ENCODE measurements around the gene SIMC1. TPM values are rescaled to one million over a fixed set of nuclear protein-coding genes. Genes with fewer than 3 reads are reported as not detected.

The SIMC1 gene
- total RNA-seq, 2 donors from 2014 or later = 23.2 to 25.5 TPM

- Mint-ChIP-seq H3K9me3 (no peaks in the 10 kb centered on the region), H3K36me3 (ENCODE audit: insufficient read depth in 2 of 2) (no peaks in the 10 kb centered on the region), H3K4me3 (no peak overlapping the region), H3K27me3 (ENCODE audit: low read depth) (no peaks in the 10 kb centered on the region), H3K4me1 (ENCODE audit: low read depth) (no peaks in the 10 kb centered on the region), H3K27ac (peak overlapping the region; percentile 74)
- no peak for ATAC-seq (replicated peaks in 1 of 2)
- DNase-seq = no peak
These were observed 104.7 kb downstream of the SIMC1 start for GRCh38 chr5:176342766-176343458.

DNA sequence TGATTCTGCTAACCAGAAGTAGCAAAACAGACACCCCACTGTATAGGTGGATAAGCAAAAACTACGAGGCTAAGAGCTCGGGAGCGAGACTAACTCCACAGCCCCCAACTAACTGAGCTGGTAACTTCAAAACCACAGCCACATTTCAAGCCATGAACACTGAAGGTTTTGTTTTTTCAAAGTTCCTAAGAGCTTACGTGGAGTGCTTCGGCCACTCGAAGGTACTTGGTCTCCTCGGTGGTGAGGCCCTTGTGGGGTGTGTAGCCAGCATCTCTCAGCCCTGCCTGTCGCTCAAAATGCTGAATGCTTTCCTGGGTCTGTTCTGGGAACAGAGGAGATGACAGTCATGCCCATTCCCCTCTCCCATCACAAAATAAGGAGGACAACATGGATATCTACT, 112.2 kb downstream of the SIMC1 start:
- Mint-ChIP-seq H3K27me3 (ENCODE audit: low read depth) (no peaks in the 10 kb centered on the region), H3K36me3 (ENCODE audit: insufficient read depth in 2 of 2) (peaks cover 4 to 23% of the 10 kb centered on the region in 2 donors), H3K4me3 (no peak overlapping the region), H3K9me3 (no peaks in the 10 kb centered on the region), H3K4me1 (ENCODE audit: low read depth) (peaks cover 8% of the 10 kb centered on the region), H3K27ac (peak overlapping the region; percentile 52)
- no peak for DNase-seq
- no peak for ATAC-seq (replicated peaks in 1 of 2)

DNA sequence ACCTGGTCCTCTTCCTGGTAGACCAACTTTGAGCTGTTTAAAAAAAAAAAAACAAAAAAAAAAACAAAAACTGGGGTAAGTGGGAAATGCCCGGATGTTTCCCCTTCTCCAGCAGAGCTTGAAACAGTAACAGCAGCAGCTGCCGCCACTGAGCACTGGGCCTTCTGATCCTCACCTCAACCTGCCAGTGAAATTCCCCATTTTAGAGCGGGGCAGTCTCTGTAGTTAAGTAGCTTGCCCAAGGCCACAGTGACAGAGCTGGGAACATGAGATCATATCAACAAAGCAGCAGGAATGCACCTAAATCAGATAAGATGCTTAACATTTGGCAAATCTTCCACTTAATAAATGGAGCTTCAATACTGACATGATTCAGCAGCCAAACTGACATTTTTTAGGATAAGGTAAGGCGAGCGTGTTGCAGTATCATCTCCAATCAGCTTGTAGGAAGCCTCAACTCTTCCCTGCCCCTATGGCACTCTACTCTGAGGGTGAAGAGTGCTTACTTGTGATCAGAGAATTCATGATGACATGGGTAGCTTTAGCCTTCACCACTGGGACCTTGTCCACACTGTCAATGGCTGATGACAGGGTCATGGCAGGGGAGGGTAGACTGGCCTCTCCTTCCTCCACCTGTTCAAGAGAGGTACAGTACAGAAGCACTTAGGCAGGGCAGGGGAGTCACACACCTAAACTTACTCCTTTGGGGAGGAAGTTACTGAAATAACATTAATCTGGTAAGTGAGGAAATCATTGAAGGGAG, 114.1 kb downstream of the SIMC1 start:
- no peak for ATAC-seq (replicated peaks in 1 of 2)
- no peak for DNase-seq
- Mint-ChIP-seq H3K27ac (peak overlapping the region; percentile 75), H3K4me1 (ENCODE audit: low read depth) (peaks cover 13% of the 10 kb centered on the region), H3K27me3 (ENCODE audit: low read depth) (no peaks in the 10 kb centered on the region), H3K36me3 (ENCODE audit: insufficient read depth in 2 of 2) (peaks cover 4 to 26% of the 10 kb centered on the region in 2 donors), H3K9me3 (no peaks in the 10 kb centered on the region), H3K4me3 (no peak overlapping the region)

- DNase-seq = no peak
- Mint-ChIP-seq H3K36me3 (ENCODE audit: insufficient read depth in 2 of 2) (peaks cover 7 to 37% of the 10 kb centered on the region in 2 donors), H3K4me3 (no peak overlapping the region), H3K4me1 (ENCODE audit: low read depth) (peaks cover 25% of the 10 kb centered on the region), H3K9me3 (no peaks in the 10 kb centered on the region), H3K27me3 (ENCODE audit: low read depth) (no peaks in the 10 kb centered on the region), H3K27ac (no peak overlapping the region)
- no peak for ATAC-seq (replicated peaks in 1 of 2)
These were observed 115.3 kb downstream of the SIMC1 start for GRCh38 chr5:176353533-176353932.

DNA sequence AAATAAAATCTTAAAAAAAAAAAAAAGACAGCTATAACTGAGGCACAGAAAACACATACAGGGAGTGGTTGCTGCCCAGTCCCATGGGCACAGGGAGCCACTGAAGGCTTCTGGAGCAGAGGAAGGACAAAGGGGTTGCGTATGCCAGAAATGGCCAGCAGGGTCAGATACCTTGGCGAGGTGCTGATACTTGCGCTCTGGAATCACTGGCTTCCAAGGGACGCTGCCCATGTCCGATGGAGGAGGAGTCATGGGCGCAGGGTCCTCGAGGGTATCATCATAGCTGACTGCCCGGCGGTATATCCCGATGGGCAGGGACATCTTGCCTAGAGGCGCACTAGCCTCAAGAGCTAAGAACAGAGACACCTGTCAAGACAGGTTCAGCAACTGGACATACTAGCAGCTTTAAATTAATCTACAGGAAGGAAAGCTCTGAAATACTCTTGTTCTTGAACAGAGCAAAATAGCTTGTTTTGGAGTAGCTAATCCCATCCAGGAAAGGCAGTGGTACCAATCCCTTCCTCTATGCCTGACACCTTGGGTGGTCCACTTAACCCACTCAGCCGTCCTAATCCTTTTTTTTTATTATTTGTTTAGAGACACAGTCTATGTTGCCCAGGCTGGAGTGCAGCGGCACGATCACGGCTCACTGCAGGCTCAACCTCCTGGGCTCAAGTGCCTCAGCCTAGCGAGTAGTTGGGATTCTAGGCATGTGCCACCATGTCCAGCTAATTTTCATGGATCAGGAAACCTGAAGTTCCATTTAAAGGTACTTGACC, 117.4 kb downstream of the SIMC1 start:
- peaks cover 6 to 30% of the 10 kb centered on the region in 2 donors for H3K36me3 Mint-ChIP-seq (ENCODE audit: insufficient read depth in 2 of 2)
- no peak overlapping the region for H3K27ac Mint-ChIP-seq
- H3K9me3 Mint-ChIP-seq = no peaks in the 10 kb centered on the region
- ATAC-seq (replicated peaks in 1 of 2) (no peak), DNase-seq (no peak)
- H3K4me3 Mint-ChIP-seq = no peak overlapping the region
- no peaks in the 10 kb centered on the region for H3K27me3 Mint-ChIP-seq (ENCODE audit: low read depth)
- peaks cover 39% of the 10 kb centered on the region for H3K4me1 Mint-ChIP-seq (ENCODE audit: low read depth)

DNA sequence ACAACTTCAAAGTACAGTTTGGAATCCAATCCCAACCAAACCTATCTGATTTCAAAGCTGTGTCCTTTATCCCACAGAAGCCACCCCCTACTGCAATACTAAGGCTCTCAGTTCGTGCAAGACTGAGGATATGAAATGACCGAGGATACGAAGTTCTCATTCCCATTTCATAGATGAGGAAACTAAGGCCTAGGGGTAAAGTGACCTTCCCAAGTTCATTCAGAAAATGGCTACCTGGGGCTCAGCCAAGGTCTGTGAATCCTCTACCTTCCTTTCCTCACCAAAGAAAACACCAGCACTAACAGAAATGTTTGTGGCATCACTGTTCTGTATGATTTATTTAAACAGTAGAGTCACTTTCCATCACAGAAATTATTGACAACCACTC, 117.9 kb downstream of the SIMC1 start:
- H3K4me3 Mint-ChIP-seq = no peak overlapping the region
- H3K27me3 Mint-ChIP-seq (ENCODE audit: low read depth) = no peaks in the 10 kb centered on the region
- peaks cover 39% of the 10 kb centered on the region for H3K4me1 Mint-ChIP-seq (ENCODE audit: low read depth)
- no peak for DNase-seq
- no peaks in the 10 kb centered on the region for H3K9me3 Mint-ChIP-seq
- no peak for ATAC-seq (replicated peaks in 1 of 2)
- peaks cover 6 to 28% of the 10 kb centered on the region in 2 donors for H3K36me3 Mint-ChIP-seq (ENCODE audit: insufficient read depth in 2 of 2)
- H3K27ac Mint-ChIP-seq = peak overlapping the region; percentile 32

GRCh38 chr5:176359658-176360057, 121.4 kb downstream of the SIMC1 start:
- Mint-ChIP-seq H3K9me3 (no peaks in the 10 kb centered on the region), H3K4me1 (ENCODE audit: low read depth) (peaks cover 51% of the 10 kb centered on the region), H3K4me3 (peak overlapping the region; percentile 76 to 78), H3K27me3 (ENCODE audit: low read depth) (no peaks in the 10 kb centered on the region), H3K36me3 (ENCODE audit: insufficient read depth in 2 of 2) (peaks cover 4 to 18% of the 10 kb centered on the region in 2 donors), H3K27ac (peak overlapping the region; percentile 77)
- ATAC-seq (replicated peaks in 1 of 2) (no peak), DNase-seq (no peak)

- ATAC-seq (replicated peaks in 1 of 2) (no peak), DNase-seq (peak in 1 of 2 donors; percentile 27)
- peaks cover 52% of the 10 kb centered on the region for H3K4me1 Mint-ChIP-seq (ENCODE audit: low read depth)
- H3K9me3 Mint-ChIP-seq = no peaks in the 10 kb centered on the region
- peaks cover 4 to 18% of the 10 kb centered on the region in 2 donors for H3K36me3 Mint-ChIP-seq (ENCODE audit: insufficient read depth in 2 of 2)
- H3K27me3 Mint-ChIP-seq (ENCODE audit: low read depth) = no peaks in the 10 kb centered on the region
- H3K4me3 Mint-ChIP-seq = peak overlapping the region; percentile 92 to 99
- H3K27ac Mint-ChIP-seq = peak overlapping the region; percentile 95
These were observed 122.7 kb downstream of the SIMC1 start for GRCh38 chr5:176360894-176361436.

DNA sequence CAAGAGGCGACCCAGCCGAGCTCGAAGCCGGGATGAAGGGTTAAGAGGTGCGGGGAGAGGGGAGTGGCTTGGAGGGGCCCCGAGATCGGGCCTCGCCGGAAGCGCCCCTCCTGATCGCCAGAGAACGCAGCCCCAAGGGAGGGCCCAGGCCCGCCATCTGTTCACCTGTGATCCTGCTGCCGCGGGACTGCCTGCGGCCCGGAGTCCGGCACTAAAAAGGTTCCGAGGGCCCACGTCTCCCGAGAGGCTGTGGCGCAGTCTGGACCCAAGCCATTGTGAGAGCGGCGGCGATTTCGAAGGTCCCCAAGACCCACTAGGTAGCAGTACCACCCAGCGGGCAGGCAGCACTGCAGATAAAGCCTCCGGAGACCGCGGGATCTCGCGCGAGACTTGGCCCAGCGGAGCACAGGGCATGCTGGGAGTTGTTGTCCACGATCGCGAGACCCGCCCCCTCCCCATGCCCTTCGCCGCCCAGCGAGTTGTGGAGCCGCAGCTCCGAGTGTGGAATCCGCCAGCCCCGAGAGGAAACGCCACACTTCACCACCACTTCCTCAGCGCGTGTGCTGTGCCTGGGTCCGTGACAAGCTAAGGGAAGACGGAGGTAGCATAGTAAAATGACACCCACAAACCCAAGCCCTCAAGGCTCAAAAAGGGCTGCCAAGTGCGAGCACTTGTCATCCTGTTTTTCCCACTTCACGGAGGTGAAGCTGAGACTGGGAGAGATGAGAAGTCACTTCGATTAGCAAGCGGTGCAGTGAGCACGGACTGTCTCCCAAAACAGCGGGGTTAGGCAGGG, 123.4 kb downstream of the SIMC1 start, which contains the start of gene KIAA1191:
KIAA1191 (minus strand) TSS at position 328 of the 796 bp plus-strand sequence. CDS start 2,256 bp downstream, outside the sequence.
- peak within 1 kb of the TSS; percentile 95 for H3K27ac Mint-ChIP-seq
- peak within 1 kb of the TSS; percentile 92 to 99 for H3K4me3 Mint-ChIP-seq
- DNase-seq (peak; percentile 94 to 96), ATAC-seq (replicated peaks in 1 of 2) (peak; percentile 91 to 92)
- H3K36me3 Mint-ChIP-seq (ENCODE audit: insufficient read depth in 2 of 2) = peaks cover 4 to 20% of the 10 kb centered on the region in 2 donors
- H3K4me1 Mint-ChIP-seq (ENCODE audit: low read depth) = peaks cover 52% of the 10 kb centered on the region
- H3K27me3 Mint-ChIP-seq (ENCODE audit: low read depth) = no peaks in the 10 kb centered on the region
- no peaks in the 10 kb centered on the region for H3K9me3 Mint-ChIP-seq

- peak overlapping the region; percentile 92 to 99 for H3K4me3 Mint-ChIP-seq
- H3K9me3 Mint-ChIP-seq = no peaks in the 10 kb centered on the region
- ATAC-seq (replicated peaks in 1 of 2) (no peak), DNase-seq (no peak)
- H3K27me3 Mint-ChIP-seq (ENCODE audit: low read depth) = no peaks in the 10 kb centered on the region
- peak overlapping the region; percentile 46 for H3K27ac Mint-ChIP-seq
- peaks cover 5 to 20% of the 10 kb centered on the region in 2 donors for H3K36me3 Mint-ChIP-seq (ENCODE audit: insufficient read depth in 2 of 2)
- H3K4me1 Mint-ChIP-seq (ENCODE audit: low read depth) = peaks cover 49% of the 10 kb centered on the region
These were observed 123.9 kb downstream of the SIMC1 start for GRCh38 chr5:176362233-176362490.

DNA sequence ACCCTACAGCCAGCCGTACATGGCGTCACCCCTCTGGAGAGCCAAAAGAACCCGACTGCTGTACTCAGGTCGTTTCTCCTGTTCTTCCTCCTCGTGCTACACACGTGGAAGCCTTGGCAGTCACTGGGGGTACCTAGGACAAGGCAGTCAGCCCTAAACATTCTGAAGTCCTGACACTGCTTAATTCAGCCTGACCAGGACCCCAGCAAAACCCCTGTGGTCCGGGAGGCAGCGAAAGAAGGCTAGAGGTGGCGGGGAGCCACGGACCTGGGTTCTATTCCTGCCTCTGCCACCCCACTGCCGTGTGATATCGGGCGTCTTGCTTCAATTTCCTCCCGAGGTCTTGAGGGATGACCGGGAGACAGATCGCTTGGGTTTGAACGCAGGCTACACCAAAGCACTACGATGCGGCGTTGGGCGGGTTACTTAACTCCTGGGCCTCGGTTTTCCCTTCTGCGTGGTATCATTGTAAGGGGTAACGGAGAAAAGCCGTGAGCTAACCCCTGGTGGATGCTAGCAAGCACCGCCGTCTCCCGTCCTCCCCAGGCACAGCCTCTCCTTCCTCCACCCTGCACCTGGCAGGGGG, 126.6 kb downstream of the SIMC1 start:
- no peak for DNase-seq
- H3K27me3 Mint-ChIP-seq (ENCODE audit: low read depth) = no peaks in the 10 kb centered on the region
- no peaks in the 10 kb centered on the region for H3K9me3 Mint-ChIP-seq
- peaks cover 5 to 10% of the 10 kb centered on the region in 2 donors for H3K36me3 Mint-ChIP-seq (ENCODE audit: insufficient read depth in 2 of 2)
- peak overlapping the region; percentile 77 to 78 for H3K4me3 Mint-ChIP-seq
- peak overlapping the region; percentile 60 for H3K27ac Mint-ChIP-seq
- H3K4me1 Mint-ChIP-seq (ENCODE audit: low read depth) = peaks cover 33% of the 10 kb centered on the region
- ATAC-seq (replicated peaks in 1 of 2) = no peak

Data from activated T-cell treated with anti-CD3 and anti-CD28 coated beads, Interleukin-2, amount 50 U/mL, for 72 hours (primary cell).